GM20000 (cell line): Measurements from ENCODE around the gene RAB14.

Experiments
- DNase-seq: peaks from one replicate; pipeline ENCODE4 v3.0.0; 2012; ENCODE audit warnings: low spot score
- CTCF ChIP-seq: IDR thresholded peaks from 2 replicates; pipeline ENCODE4 v1.5.1; 2012; ENCODE audit warnings: mild to moderate bottlenecking, control low read depth; ENCODE audit errors: extremely low read depth, missing control alignments

The RAB14 gene

DNA sequence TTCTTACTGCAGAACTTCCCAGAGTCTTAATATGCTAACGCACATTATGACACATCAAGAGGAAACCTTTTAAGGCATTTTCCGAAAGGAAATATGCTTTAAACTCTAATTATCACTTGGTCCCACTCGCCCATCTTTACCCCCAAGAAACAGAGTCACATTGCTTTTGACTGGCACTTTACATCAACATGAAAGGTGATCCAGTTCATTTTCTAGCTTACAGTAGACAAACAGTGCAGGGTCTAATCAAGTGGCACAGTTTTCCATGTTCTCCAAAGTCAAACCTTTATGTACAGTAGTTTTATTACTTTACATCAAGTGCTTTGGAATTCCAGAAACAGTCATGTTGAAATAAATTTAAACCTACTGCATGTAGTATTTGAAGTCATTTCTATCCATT is 12.0 kb downstream of the RAB14 start:
- no peak for DNase-seq
- TF ChIP-seq CTCF, result no peak

GRCh38 chr9:121189006-121189405 is 12.7 kb downstream of the RAB14 start:
- no peak for DNase-seq
- no peak for TF ChIP-seq CTCF

DNA sequence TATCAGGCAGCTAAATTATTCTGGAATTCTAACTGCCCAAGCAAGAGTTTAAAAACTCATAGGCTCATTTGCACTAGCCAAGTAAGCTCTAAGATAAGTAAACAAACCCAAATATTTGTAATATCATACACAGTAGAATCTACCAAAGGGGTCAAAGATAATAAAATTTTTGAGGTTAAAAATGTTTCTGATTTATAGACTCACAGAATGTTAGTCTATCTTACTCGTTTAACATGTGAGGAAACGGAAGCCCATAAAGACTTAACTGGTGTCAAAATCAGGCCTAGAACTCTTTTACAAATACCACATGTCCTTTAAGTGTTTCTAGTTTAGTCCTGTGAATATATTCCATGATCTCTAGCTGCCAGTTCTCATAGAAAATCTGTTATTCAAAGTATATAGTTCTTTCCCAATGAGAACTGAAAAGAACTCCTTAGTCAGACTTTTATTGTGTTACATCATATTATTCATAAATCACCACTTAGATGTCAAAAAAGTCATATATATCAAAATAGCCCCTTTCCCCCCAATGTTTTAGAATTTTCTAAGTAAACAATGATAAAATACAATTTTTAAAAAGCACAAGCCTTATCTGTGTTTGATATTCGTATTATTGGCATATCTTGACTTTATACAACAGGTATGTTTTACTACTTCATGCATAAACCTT is 13.9 kb downstream of the RAB14 start:
- DNase-seq, result no peak
- no peak for TF ChIP-seq CTCF

DNA sequence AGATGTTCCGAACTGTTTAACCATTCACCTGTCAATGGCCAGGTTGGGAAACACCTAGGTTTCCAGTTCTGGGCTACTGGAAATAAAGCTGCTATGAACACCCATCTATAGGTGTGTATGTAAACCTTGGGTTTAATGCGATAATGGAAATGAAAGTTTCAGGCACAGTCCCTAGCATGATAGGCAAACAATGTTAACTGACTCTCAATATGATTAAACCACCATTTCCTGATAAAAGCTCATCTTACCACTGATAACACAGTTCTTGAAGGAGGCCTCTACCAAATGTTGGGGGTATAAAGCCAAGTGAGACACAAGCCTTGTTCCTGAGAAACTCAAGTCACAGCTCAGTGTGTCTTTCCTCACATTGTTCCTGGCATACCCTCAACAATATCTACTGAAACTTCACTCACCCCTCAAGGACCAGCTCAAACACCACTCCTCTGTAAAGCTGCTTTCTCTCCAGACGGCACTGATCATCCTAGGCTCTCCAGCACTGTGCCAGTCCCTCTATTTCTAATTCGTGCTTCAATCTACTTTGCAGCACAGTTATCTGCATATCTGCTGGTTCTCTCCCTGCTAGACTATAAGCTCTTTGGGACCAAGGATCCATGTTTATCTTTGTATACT is 15.8 kb downstream of the RAB14 start:
- no peak for TF ChIP-seq CTCF
- DNase-seq, result no peak

- TF ChIP-seq CTCF, result no peak
- no peak for DNase-seq
Measured at GRCh38 chr9:121185178-121185745, 16.4 kb downstream of the RAB14 start.

GRCh38 chr9:121184463-121184862 is 17.2 kb downstream of the RAB14 start:
- no peak for TF ChIP-seq CTCF
- no peak for DNase-seq

- TF ChIP-seq CTCF, result no peak
- DNase-seq, result no peak
Measured at GRCh38 chr9:121183666-121184423, 17.8 kb downstream of the RAB14 start.
